ENCODE results near the gene DCDC1.

Gene DCDC1, protein sequence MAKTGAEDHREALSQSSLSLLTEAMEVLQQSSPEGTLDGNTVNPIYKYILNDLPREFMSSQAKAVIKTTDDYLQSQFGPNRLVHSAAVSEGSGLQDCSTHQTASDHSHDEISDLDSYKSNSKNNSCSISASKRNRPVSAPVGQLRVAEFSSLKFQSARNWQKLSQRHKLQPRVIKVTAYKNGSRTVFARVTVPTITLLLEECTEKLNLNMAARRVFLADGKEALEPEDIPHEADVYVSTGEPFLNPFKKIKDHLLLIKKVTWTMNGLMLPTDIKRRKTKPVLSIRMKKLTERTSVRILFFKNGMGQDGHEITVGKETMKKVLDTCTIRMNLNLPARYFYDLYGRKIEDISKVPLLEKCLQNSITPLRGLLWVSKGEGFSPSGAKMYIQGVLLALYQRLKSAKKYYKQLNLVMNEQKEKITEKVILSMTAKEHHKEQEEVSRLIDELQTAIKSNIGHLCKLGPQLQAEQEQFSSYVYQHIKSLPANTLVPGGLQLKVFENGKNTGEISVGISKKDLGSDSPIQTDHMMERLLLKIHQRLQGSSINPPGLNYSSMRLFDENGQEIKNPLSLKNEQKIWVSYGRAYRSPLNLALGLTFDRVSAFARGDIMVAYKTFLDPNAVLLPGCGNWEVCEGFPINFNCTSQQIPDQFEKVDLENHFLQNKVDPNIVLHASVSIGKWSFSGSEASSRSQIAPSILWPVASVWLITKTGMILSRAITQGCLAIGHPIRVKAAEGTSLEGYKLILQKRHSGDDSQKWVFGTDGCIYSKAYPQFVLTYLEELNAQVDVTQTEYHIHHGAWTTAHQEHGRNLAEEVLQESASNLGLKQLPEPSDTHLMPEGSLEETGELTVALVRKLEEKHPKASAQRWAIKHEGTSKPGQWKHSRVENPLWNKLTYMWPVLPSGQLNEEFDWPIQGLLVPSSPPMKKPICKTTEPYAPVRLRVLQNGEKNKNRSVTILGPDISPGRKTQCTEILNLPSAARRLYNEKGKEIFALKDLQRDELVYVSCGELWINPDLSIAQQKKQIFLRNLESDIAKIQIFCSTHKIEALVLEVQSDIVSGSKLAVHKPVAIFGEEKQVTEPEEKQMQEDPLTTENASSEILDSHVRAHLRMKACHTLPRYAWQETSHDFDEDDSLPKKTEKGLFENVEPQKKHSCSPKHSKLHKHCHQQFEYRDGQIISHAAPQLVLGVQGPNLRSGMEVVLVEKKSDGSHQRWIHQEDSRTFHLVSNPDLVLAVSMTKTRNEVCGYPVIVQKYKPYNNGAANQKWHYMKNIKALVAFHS (N-terminal part only)

DNA sequence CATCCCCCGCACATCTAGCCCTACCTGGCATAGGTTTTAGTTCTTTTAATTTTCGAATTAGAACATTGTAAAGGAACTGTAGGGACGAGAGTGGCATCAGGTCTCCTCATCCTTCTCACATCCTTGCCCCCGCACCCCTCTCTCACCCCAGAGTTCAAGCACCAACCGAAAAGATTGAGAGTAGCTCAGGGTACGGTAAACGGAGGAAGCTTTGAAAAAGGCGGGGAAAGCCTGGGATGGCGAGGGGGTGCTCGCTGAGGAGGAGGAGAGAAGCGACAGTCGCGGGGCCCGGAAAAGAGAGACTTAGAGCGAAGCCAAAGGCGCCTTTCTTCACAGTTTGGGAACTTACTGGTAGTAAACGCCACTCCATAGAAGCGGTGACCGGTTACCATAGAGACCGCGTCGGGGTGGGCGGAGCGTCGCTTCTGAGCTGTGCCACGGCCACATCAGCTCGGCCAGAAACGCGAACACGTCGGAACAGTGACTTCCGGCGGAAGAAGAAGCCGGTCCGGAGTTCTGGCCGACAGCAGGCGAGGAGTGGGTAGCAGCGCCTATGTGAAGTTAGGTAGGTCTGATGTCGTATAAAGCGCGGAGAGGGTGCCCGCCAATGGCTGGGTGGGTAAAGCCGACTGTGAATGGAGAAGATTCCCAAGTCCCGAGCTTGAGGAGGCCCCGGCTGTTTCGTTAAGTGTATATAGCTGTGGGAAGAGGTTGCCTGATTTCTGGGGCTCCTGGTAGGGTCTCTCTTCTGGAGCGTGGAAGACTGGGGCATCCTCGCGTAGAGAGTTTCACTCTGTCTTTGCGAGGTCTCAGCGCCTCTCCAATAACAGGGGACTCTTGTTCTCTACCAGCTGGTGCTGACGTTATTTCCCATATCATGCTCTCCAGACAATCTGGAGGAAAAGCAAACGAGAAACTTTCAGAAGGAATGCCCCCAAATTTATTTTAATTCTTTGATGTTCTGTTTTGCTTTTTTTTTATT, at the start of gene DCDC1, which contains the start of gene DNAJC24:
TSS of gene DCDC1 (minus strand) at position 392 of the 982 bp plus-strand sequence. CDS start 41,459 bp downstream, outside the sequence.
TSS of gene DNAJC24 (plus strand) at position 513 of the 982 bp plus-strand sequence. CDS start 889 bp downstream, outside the sequence.
- no peaks in the 10 kb centered on the region for H3K9me3 ChIP-seq (ENCODE audit: control insufficient read depth, low read length)
- peak within 1 kb of the TSS; percentile 99 for H3K9ac ChIP-seq (ENCODE audit: low read length)
- H3K36me3 ChIP-seq (ENCODE audit: control insufficient read depth, insufficient read depth, low read length, severe bottlenecking) = no peaks in the 10 kb centered on the region
- peak; percentile 98 for DNase-seq (ENCODE audit: low read depth)
- no peaks in the 10 kb centered on the region for H3K27me3 ChIP-seq (replicated peaks; ENCODE audit: control insufficient read depth, insufficient read depth, low read length)
- peaks cover 16% of the 10 kb centered on the region for H3K4me1 ChIP-seq (ENCODE audit: control insufficient read depth, insufficient read depth, low read length)
- H3K4me3 ChIP-seq (ENCODE audit: low read length) = peak within 1 kb of the TSS; percentile 100

DNA sequence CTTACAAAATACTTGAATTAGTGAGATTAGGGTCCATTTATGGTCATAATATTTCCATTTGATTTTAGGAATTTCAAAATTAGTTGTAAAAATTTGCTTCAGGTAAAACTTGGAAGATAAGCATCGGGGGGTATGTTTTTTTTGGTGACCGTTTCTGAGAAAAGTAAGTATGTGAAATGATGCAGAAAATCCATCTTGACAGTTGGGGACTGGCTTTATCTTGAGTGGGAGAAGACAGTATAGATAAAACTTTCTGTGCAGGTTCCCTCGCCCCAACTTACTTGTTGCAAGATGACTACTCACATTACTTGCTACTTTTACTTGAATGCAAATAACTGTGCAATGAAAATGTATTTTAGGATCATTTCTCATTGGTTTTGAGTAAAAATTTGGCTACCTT, 49.6 kb upstream of the DCDC1 start:
- H3K27me3 ChIP-seq (replicated peaks; ENCODE audit: control insufficient read depth, insufficient read depth, low read length) = no peaks in the 10 kb centered on the region
- peaks cover 3% of the 10 kb centered on the region for H3K36me3 ChIP-seq (ENCODE audit: control insufficient read depth, insufficient read depth, low read length, severe bottlenecking)
- no peak for DNase-seq (ENCODE audit: low read depth)
- H3K4me1 ChIP-seq (ENCODE audit: control insufficient read depth, insufficient read depth, low read length) = no peaks in the 10 kb centered on the region
- H3K9me3 ChIP-seq (ENCODE audit: control insufficient read depth, low read length) = no peaks in the 10 kb centered on the region
- no peak overlapping the region for H3K4me3 ChIP-seq (ENCODE audit: low read length)
- no peak overlapping the region for H3K9ac ChIP-seq (ENCODE audit: low read length)

DNA sequence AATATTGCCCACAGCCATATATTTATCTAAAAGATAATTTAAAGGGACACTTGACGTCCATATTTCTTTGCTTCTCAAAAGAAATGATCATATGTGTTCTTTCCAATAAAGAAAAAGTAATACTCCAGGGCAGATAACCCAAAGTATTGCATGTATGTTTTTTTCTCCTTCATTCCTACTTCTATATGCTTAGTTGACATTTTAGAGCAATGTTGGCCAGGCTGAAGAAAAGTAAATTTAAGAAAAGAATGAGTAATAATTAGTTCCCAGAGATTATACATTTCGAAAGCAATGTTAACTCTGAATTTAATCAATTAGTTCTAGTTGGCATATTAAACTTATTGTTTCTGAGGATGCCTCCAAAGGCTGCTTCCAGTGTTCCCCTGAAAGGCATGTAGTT, 48.3 kb upstream of the DCDC1 start:
- H3K4me3 ChIP-seq (ENCODE audit: low read length) = no peak overlapping the region
- H3K9me3 ChIP-seq (ENCODE audit: control insufficient read depth, low read length) = no peaks in the 10 kb centered on the region
- no peaks in the 10 kb centered on the region for H3K4me1 ChIP-seq (ENCODE audit: control insufficient read depth, insufficient read depth, low read length)
- no peak overlapping the region for H3K9ac ChIP-seq (ENCODE audit: low read length)
- H3K36me3 ChIP-seq (ENCODE audit: control insufficient read depth, insufficient read depth, low read length, severe bottlenecking) = peaks cover 3% of the 10 kb centered on the region
- H3K27me3 ChIP-seq (replicated peaks; ENCODE audit: control insufficient read depth, insufficient read depth, low read length) = no peaks in the 10 kb centered on the region
- no peak for DNase-seq (ENCODE audit: low read depth)

DNA sequence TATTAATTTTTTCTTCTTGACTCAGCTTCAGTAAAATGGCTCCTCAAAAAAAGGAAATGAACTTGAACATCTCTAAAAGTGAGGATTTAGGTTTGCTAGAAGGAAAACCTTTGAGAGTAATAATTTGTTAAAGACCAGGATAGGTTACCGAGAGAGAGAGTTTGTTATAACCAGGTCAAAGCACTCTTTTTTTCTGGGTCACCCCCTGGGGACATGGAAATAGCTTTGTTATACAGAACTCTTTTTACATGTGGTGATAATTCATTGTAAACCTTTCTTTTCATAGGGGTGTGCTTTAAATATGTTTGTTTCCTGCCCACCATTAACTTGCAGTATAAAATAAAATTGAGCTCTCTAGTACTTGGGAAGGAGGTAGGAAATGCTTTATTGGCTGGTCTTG, 47.8 kb upstream of the DCDC1 start:
- Histone ChIP-seq H3K4me1 (ENCODE audit: control insufficient read depth, insufficient read depth, low read length) (no peaks in the 10 kb centered on the region), H3K36me3 (ENCODE audit: control insufficient read depth, insufficient read depth, low read length, severe bottlenecking) (peaks cover 3% of the 10 kb centered on the region), H3K4me3 (ENCODE audit: low read length) (no peak overlapping the region), H3K9me3 (ENCODE audit: control insufficient read depth, low read length) (no peaks in the 10 kb centered on the region), H3K9ac (ENCODE audit: low read length) (no peak overlapping the region), H3K27me3 (replicated peaks; ENCODE audit: control insufficient read depth, insufficient read depth, low read length) (no peaks in the 10 kb centered on the region)
- no peak for DNase-seq (ENCODE audit: low read depth)

DNA sequence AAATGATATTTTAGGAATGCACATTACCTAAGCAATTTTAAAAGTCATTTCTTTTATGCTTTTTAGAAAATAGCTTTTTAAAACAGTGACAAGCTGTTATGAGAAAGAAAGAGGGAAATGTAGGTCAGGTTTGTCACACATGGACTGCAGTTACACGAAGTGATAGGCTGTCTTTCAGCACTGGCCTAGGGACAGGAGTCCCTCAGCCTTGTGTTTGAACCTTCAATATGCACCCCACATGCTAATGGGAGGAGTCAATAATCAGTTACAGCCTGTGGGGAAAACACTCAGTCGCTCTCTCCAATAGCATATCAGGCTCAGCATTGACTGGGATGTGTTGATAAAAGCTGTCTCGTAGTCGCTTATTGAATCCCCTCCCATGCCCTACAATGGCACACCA, 45.9 kb upstream of the DCDC1 start:
- Histone ChIP-seq H3K36me3 (ENCODE audit: control insufficient read depth, insufficient read depth, low read length, severe bottlenecking) (peaks cover 3% of the 10 kb centered on the region), H3K27me3 (replicated peaks; ENCODE audit: control insufficient read depth, insufficient read depth, low read length) (no peaks in the 10 kb centered on the region), H3K4me1 (ENCODE audit: control insufficient read depth, insufficient read depth, low read length) (no peaks in the 10 kb centered on the region), H3K4me3 (ENCODE audit: low read length) (no peak overlapping the region), H3K9ac (ENCODE audit: low read length) (no peak overlapping the region), H3K9me3 (ENCODE audit: control insufficient read depth, low read length) (no peaks in the 10 kb centered on the region)
- no peak for DNase-seq (ENCODE audit: low read depth)

DNA sequence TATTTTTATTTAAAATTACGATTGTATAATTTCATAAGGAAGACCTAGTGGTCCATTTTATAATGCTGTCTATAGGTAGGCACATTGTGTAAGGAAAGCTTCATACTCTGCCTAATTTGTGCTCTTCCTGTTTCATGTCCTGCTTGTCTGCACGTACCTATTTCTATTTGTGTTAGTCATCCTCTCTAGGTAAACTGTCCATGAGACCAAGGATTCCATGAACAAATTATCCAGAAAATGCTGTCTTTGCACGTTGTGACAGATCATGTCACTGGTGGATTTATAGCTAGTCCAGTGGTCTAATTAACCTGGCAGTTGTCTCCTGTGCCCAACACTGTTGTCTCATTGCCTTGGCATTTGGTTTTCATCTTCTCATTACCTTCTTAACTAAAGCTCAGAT, 44.8 kb upstream of the DCDC1 start:
- Histone ChIP-seq H3K36me3 (ENCODE audit: control insufficient read depth, insufficient read depth, low read length, severe bottlenecking) (peaks cover 3% of the 10 kb centered on the region), H3K27me3 (replicated peaks; ENCODE audit: control insufficient read depth, insufficient read depth, low read length) (no peaks in the 10 kb centered on the region), H3K4me3 (ENCODE audit: low read length) (no peak overlapping the region), H3K4me1 (ENCODE audit: control insufficient read depth, insufficient read depth, low read length) (no peaks in the 10 kb centered on the region), H3K9ac (ENCODE audit: low read length) (no peak overlapping the region), H3K9me3 (ENCODE audit: control insufficient read depth, low read length) (no peaks in the 10 kb centered on the region)
- DNase-seq (ENCODE audit: low read depth) = no peak

DNA sequence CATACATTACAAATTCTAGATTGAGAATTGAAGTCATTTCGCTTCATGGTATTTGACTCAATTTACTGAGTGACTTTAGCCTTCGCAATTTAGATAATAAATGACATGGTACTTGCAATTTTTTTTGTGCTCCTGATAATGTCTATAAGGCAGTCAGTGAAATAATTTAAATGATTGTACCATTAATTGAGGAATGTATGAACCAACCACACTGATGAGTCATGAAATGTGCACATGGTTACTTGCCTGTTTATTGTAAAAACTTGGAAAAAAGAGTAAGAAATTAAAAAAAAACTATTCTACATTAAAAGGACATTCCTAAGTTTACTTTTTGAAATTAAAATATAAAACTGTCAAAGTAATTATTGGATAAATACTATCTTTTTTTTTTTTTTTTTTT, 43.4 kb upstream of the DCDC1 start:
- Histone ChIP-seq H3K4me3 (ENCODE audit: low read length) (no peak overlapping the region), H3K9ac (ENCODE audit: low read length) (no peak overlapping the region), H3K9me3 (ENCODE audit: control insufficient read depth, low read length) (no peaks in the 10 kb centered on the region), H3K36me3 (ENCODE audit: control insufficient read depth, insufficient read depth, low read length, severe bottlenecking) (peaks cover 3% of the 10 kb centered on the region), H3K27me3 (replicated peaks; ENCODE audit: control insufficient read depth, insufficient read depth, low read length) (no peaks in the 10 kb centered on the region), H3K4me1 (ENCODE audit: control insufficient read depth, insufficient read depth, low read length) (no peaks in the 10 kb centered on the region)
- peak; percentile 43 for DNase-seq (ENCODE audit: low read depth)

DNA sequence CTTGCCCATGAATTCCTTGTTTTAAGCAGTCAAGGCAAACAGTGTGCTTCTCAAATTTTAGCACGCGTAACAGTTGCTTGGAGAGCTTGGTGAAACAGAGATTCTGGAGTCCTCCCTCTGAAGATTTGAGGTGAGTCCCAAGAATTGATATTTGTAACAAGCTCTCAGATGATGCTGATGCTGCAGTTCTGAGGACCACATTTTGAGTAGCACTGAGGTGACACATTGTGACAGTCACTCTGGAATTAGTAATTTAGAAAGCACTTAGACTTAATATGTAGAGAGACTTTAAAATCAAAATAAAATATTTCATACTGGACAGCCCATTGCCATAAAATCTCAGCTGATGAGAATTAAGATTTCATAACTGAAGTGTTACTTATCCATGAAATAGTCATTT, 38.7 kb upstream of the DCDC1 start:
- Histone ChIP-seq H3K9me3 (ENCODE audit: control insufficient read depth, low read length) (no peaks in the 10 kb centered on the region), H3K36me3 (ENCODE audit: control insufficient read depth, insufficient read depth, low read length, severe bottlenecking) (no peaks in the 10 kb centered on the region), H3K4me3 (ENCODE audit: low read length) (no peak overlapping the region), H3K9ac (ENCODE audit: low read length) (no peak overlapping the region), H3K27me3 (replicated peaks; ENCODE audit: control insufficient read depth, insufficient read depth, low read length) (no peaks in the 10 kb centered on the region), H3K4me1 (ENCODE audit: control insufficient read depth, insufficient read depth, low read length) (peaks cover 14% of the 10 kb centered on the region)
- DNase-seq (ENCODE audit: low read depth) = no peak

DNA sequence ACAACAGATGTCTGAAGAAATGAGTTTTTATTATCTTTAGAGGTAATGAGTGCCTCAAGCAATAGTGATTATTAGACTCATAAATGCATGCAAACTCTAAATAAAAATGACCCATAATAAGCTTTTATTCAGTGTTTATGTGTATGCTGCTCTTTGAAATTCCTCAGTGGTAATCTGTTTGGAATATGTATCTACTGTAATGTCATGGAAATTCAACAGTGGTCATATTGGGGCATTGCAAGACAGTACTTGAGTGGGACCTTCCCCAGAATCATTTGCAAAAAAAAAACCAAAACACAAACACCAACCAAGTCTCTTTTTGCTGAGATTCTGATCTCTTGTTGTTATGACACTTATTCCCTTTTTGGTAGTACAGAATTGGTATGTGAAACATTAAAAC, 35.1 kb upstream of the DCDC1 start:
- Histone ChIP-seq H3K9me3 (ENCODE audit: control insufficient read depth, low read length) (no peaks in the 10 kb centered on the region), H3K4me3 (ENCODE audit: low read length) (peak overlapping the region; percentile 24), H3K4me1 (ENCODE audit: control insufficient read depth, insufficient read depth, low read length) (peaks cover 14% of the 10 kb centered on the region), H3K36me3 (ENCODE audit: control insufficient read depth, insufficient read depth, low read length, severe bottlenecking) (no peaks in the 10 kb centered on the region), H3K27me3 (replicated peaks; ENCODE audit: control insufficient read depth, insufficient read depth, low read length) (no peaks in the 10 kb centered on the region), H3K9ac (ENCODE audit: low read length) (peak overlapping the region; percentile 11)
- no peak for DNase-seq (ENCODE audit: low read depth)

DNA sequence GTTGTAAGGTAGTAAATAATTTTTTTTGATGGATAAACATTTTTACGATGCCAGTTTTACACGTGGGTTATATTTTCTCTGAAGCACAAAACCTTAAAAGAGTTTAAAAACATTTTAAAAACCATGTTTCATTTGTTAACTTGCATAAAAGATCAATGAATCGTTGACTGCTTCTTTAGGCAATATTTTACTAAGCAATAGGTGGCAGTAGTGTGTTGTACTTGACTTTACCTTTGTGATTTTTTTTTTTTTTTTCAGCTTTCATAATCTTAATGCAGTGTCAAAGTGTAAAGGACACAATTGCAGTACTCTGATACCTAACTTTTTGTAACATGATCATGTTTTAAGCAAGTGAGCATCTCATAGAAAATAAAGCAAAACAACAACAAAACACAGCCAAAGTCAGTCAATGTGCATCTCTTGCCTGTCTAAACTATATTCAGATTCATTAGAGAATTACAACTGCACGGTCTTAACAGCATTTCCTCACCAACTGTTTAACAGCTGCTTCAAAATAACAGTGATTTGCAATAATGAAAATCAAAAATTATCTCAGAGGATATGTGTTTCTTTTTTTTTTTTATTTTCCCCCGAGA, 27.8 kb upstream of the DCDC1 start:
- Histone ChIP-seq H3K9ac (ENCODE audit: low read length) (no peak overlapping the region), H3K27me3 (replicated peaks; ENCODE audit: control insufficient read depth, insufficient read depth, low read length) (no peaks in the 10 kb centered on the region)
- peak; percentile 63 for DNase-seq (ENCODE audit: low read depth)

More for the DNA sequence above, 27.8 kb upstream of the DCDC1 start:
- Histone ChIP-seq H3K36me3 (ENCODE audit: control insufficient read depth, insufficient read depth, low read length, severe bottlenecking) (no peaks in the 10 kb centered on the region), H3K9me3 (ENCODE audit: control insufficient read depth, low read length) (no peaks in the 10 kb centered on the region), H3K4me1 (ENCODE audit: control insufficient read depth, insufficient read depth, low read length) (no peaks in the 10 kb centered on the region), H3K4me3 (ENCODE audit: low read length) (no peak overlapping the region)
